Vagina (tissue), 2 donors: ENCODE data around the gene ADGRF5.

Experiments used
- CTCF ChIP-seq, 3 experiments: fragments of 450-650 bp in 2 of 3; fragments of 200-600 bp in 1 of 3; sonication (generic) in 1 of 3; IDR thresholded peaks; one replicate each; pipeline ENCODE4 v1.5.1; 2017 to 2019; ENCODE audit warnings: antibody characterized with exemption in 3 of 3, mild to moderate bottlenecking in 2 of 3, moderate library complexity in 2 of 3
- POLR2A ChIP-seq, 2 donors: fragments of 450-650 bp; IDR thresholded peaks; one replicate each; pipeline ENCODE4 v1.6.1; 2017; ENCODE audit warnings: antibody characterized with exemption in 2 of 2, mild to moderate bottlenecking in 2 of 2, moderate library complexity in 2 of 2

DNA sequence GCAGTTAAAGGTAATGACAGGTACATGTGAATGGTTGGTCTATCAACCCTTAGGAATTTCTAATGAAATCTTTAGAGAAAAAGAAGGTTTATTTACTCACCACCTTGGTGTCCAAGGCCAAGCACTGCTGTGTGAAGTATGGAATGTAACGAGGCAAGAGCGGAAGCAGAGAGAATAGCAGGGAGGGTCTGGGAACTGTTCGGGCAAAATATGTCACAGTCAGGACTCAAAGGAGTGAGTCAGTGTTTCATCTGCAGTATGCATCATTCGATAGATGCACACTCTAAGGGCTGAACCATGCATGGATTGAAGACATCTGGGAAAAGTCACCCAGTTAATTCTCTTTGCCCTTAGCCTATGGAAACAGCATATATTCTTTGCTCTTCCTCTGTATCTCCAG, 33.2 kb downstream of the ADGRF5 start:
- no peak for TF ChIP-seq POLR2A (IDR thresholded peaks at IDR 0.05)
- no peak for TF ChIP-seq CTCF (IDR thresholded peaks at IDR 0.05)
